ENCODE results near the gene PODNL1.

- TF ChIP-seq KDM1A (IDR thresholded peaks at IDR 0.05; ENCODE audit: borderline replicate concordance, low read length) (no peak), ZNF274 (IDR thresholded peaks at IDR 0.05; ENCODE audit: borderline replicate concordance, extremely low read depth, low read length) (no peak), CTCF (IDR thresholded peaks at IDR 0.05; ENCODE audit: control extremely low read depth in 1 of 3, insufficient read depth in 1 of 3, low read depth in 1 of 3, low read length in 3 of 3) (no peak), KDM4A (IDR thresholded peaks at IDR 0.05; ENCODE audit: low read depth, low read length, severe bottlenecking) (no peak), POLR2A (IDR thresholded peaks at IDR 0.05; ENCODE audit: control extremely low read depth in 1 of 2, low read depth in 2 of 2, low read length in 2 of 2) (no peak)
Observed at GRCh38 chr19:13958043-13958442, 19.8 kb upstream of the PODNL1 start.

All from H1 (cell line).